Kidney (tissue), 14 donors: ENCODE measurements around the gene CLIC2. TPM values are rescaled to one million over a fixed set of nuclear protein-coding genes. Genes with fewer than 3 reads are reported as not detected.
A peak's percentile ranks its signal among the peaks of the same experiment; 100 is the strongest.

Source experiments
- DNase-seq, 5 donors: peaks; one replicate each; pipeline ENCODE4 v3.0.0-alpha.2; 2013 to 2020
- FAIRE-seq: peaks from 2 replicates; lab custom pipeline; 2012; peaks lifted over from hg19 to GRCh38; lab: Jason Lieb, UNC
- H3K27ac ChIP-seq, 2 donors: one replicate each; pipeline ENCODE4 v1.7.0; 2013; ENCODE audit warnings: low read depth in 2 of 2, low read length in 2 of 2, inconsistent platforms in 1 of 2
- H3K27me3 ChIP-seq: one replicate; pipeline ENCODE4 v1.7.1; 2013; ENCODE audit warnings: low read length, inconsistent platforms; ENCODE audit not compliant: control insufficient read depth, insufficient read depth
- H3K36me3 ChIP-seq, 3 donors: one replicate each; pipeline versions ENCODE4 v1.7.0 to v1.7.1; 2013; ENCODE audit warnings: low read length in 3 of 3, control low read depth in 1 of 3, inconsistent platforms in 1 of 3; ENCODE audit not compliant: insufficient read depth in 3 of 3, control insufficient read depth in 2 of 3
- H3K4me1 ChIP-seq, 3 donors: one replicate each; pipeline versions ENCODE4 v1.7.0 to v1.7.1; 2013; ENCODE audit warnings: low read length in 3 of 3, inconsistent platforms in 1 of 3, low read depth in 1 of 3; ENCODE audit not compliant: control insufficient read depth in 2 of 3, insufficient read depth in 2 of 3
- H3K4me3 ChIP-seq, 3 donors: one replicate each; pipeline versions ENCODE4 v1.7.0 to v1.8.1; 2013; ENCODE audit warnings: low read length in 3 of 3, control low read depth in 1 of 3, inconsistent platforms in 1 of 3
- H3K9ac ChIP-seq, 3 donors: one replicate each; pipeline versions ENCODE4 v1.7.0 to v1.7.1; 2013; ENCODE audit warnings: low read length in 3 of 3, control low read depth in 1 of 3, inconsistent platforms in 1 of 3
- H3K9me3 ChIP-seq, 3 donors: one replicate each; pipeline versions ENCODE4 v1.7.0 to v1.7.1; 2013; ENCODE audit warnings: low read length in 3 of 3, control low read depth in 1 of 3, inconsistent platforms in 1 of 3; ENCODE audit not compliant: control insufficient read depth in 2 of 3, insufficient read depth in 1 of 3
- intact Hi-C: fragments of 100-400 bp; cut with DNase I; formaldehyde crosslinking; loops from one replicate; pipeline ENCODE4 v1.11.1; 2022
- polyA plus RNA-seq: library from polyadenylated mRNA; stranded (reverse); fragments of 350-450 nt; fragmentation: Illumina TruSeq; extraction: RNeasy Lipid Tissue Mini Kit (QIAGEN cat#74804); gene quantifications from one replicate; pipeline ENCODE4 v1.2.3, GENCODE V29; 2014; ENCODE audit warnings: low read depth, low replicate concordance; ENCODE audit not compliant: insufficient read depth
- total RNA-seq: library from RNA; stranded (reverse); fragmentation: NEBNext Ultra II Directional; extraction: Animal tissue kit (Norgen Biotek cat#: 25700); gene quantifications from one replicate; pipeline ENCODE4 v1.2.1, GENCODE V29; 2021
- TF ChIP-seq, protein P1 (sequence below): IDR thresholded peaks from 3 replicates; pipeline ENCODE4 v1.5.1; 2012; ENCODE audit warnings: mild to moderate bottlenecking, moderate library complexity, borderline replicate concordance; ENCODE audit not compliant: insufficient read depth; ENCODE audit errors: extremely low read depth
- donor health status: control.
- donor health status: control.
- donor health status: control.
- donor health status: control.
- donor health status: control.
- donor health status: DM: yes; HTN: yes; CAD: no.
- donor health status: Normal renal cell carcinoma (clear cell type).

Gene CLIC2
- total and polyA plus RNA-seq, 2 donors from 2014 or later, result 7.3 to 22.8 TPM

DNA sequence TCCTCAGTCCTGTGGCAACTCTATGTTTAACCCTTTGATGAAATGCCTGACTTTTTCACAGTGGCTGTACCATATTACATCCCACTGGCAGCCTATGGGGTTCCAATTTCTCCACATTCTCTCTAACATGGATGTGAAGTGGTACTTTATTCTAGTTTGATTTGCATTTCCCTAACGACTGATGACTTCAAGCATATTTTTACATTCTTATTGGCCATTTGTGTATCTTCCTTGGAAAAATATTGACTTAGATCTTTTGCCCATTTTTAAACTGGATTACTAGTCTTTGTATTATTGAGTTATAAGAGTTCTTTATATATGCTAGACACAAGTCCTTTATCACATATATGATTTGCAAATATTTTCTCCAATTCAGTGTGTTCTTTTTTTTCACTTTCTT is 68.0 kb downstream of the CLIC2 start:
- Histone ChIP-seq H3K9me3 (no peaks in the 10 kb centered on the region), H3K4me1 (no peaks in the 10 kb centered on the region), H3K27me3 (no peaks in the 10 kb centered on the region), H3K27ac (no peak overlapping the region), H3K9ac (no peak overlapping the region), H3K36me3 (no peaks in the 10 kb centered on the region), H3K4me3 (no peak overlapping the region)
- FAIRE-seq (no peak), DNase-seq (no peak)
- TF ChIP-seq, protein P1, sequence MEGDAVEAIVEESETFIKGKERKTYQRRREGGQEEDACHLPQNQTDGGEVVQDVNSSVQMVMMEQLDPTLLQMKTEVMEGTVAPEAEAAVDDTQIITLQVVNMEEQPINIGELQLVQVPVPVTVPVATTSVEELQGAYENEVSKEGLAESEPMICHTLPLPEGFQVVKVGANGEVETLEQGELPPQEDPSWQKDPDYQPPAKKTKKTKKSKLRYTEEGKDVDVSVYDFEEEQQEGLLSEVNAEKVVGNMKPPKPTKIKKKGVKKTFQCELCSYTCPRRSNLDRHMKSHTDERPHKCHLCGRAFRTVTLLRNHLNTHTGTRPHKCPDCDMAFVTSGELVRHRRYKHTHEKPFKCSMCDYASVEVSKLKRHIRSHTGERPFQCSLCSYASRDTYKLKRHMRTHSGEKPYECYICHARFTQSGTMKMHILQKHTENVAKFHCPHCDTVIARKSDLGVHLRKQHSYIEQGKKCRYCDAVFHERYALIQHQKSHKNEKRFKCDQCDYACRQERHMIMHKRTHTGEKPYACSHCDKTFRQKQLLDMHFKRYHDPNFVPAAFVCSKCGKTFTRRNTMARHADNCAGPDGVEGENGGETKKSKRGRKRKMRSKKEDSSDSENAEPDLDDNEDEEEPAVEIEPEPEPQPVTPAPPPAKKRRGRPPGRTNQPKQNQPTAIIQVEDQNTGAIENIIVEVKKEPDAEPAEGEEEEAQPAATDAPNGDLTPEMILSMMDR, result no peak
- intact Hi-C loops, result no loop called here

DNA sequence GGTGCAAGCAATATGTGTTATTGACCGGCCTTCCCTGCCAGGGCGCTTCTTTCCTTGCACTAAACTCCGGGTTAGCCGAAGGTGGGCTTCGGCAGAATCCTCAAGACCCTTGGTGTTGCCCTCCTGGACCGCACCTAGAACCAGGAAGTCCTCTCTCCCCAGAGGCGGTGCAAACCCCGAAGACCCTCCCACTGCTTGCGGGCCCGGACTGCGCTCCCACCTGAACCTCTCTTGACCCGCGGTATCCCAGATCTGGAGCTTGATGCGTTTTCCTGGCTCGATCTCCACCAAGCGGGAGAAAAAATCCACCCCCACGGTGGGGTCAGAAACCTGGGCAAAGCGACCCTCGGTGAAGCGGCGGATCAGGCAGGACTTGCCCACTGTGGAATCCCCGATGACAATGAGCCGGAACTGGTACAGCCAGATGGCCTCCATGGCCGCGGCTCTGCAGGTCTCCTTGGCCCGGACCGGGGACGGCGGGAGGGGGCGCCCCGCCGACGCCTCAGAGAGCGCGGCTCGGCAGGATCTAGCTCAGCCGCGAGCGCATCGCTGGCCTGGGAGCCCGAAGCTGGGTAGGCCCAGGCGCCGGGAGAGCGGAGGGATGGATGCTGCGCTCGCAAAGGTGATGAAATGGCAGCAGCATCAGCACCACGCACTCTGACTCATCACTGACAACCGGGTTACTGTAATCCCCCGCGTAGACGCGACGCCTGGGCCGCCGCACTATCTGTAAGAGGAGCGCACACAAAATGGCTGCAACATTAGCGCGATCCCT is 70.4 kb downstream of the CLIC2 start, which contains the start of gene RAB39B:
TSS of gene RAB39B (minus strand) at position 638 of the 775 bp plus-strand sequence. CDS start at position 435, 203 bp downstream.
- Histone ChIP-seq H3K27me3 (no peaks in the 10 kb centered on the region), H3K9ac (no peak within 1 kb of the TSS), H3K27ac (no peak within 1 kb of the TSS), H3K36me3 (no peaks in the 10 kb centered on the region), H3K9me3 (no peaks in the 10 kb centered on the region), H3K4me3 (peak within 1 kb of the TSS; percentile 37 to 56 (median 50)), H3K4me1 (no peaks in the 10 kb centered on the region)
- FAIRE-seq (no peak), DNase-seq (peak; percentile 45 to 74 (median 50))
- intact Hi-C loops, result no loop called here
- TF ChIP-seq, protein P1, result no peak

DNA sequence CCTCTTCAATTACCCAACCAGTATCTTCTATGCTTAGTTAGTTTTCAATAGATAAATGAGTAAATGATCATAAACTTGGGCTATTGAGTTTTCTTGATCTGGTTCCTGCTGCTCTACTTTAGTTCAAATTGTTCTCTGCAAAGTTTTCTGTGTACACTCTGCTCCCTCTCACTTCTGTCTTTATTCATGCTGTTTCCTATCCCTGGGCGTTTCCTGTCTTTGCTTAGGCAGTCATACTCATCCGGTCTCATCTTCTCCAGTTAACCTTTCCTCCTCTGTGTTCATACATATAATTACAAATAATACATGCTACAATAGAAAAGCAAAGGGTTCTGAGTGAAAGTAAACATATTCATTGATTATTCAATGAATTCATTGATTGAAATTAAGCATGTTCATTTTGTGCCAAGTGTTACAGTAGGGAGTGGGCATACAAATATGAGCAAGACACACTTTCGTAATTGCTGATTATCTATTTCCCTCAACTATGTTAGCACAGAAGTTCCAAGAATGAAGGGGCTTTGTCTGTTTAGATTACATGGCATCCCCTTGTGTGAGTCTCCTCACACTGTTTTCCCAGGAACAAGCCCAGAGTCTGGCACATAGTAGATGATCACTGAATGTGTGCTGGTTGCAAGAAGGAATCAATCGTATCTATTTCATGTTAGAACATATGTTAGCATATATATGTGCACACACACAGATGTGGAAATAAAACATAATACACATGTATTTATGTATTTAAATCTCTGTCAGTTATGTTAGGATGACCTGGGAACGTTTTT is 71.3 kb downstream of the CLIC2 start:
- H3K9ac ChIP-seq, result no peak overlapping the region
- H3K27me3 ChIP-seq, result no peaks in the 10 kb centered on the region
- FAIRE-seq (peak; percentile 6), DNase-seq (no peak)
- no peak overlapping the region for H3K27ac ChIP-seq
- intact Hi-C loops, result no loop called here
- H3K36me3 ChIP-seq, result no peaks in the 10 kb centered on the region
- H3K9me3 ChIP-seq, result no peaks in the 10 kb centered on the region
- TF ChIP-seq, protein P1, result no peak
- H3K4me1 ChIP-seq, result no peaks in the 10 kb centered on the region
- H3K4me3 ChIP-seq, result peak overlapping the region in 1 of 3 donors; percentile 56
